Stomach (tissue), 9 donors: Measurements from ENCODE around the gene IQCE. TPM values are rescaled to one million over a fixed set of nuclear protein-coding genes. Genes with fewer than 3 reads are reported as not detected.
A peak's percentile ranks its signal among the peaks of the same experiment; 100 is the strongest.

Experiments used
- DNase-seq, 2 donors: peaks; one replicate each; pipeline versions ENCODE4 v3.0.0 to v3.0.0-alpha.2; 2013 to 2019
- H3K27ac ChIP-seq, 5 donors: fragments of 200-600 bp in 4 of 5; sonication (generic) in 4 of 5; one replicate each; pipeline ENCODE4 v1.5.1; 2013 to 2019; ENCODE audit warnings: mild to moderate bottlenecking in 1 of 5, moderate library complexity in 1 of 5
- H3K27me3 ChIP-seq, 3 donors: fragments of 200-600 bp; sonication (generic); one replicate each; pipeline ENCODE4 v1.5.1; 2017 to 2019; ENCODE audit warnings: mixed run types in 1 of 3
- H3K36me3 ChIP-seq, 4 donors: fragments of 200-600 bp; sonication (generic); 1 replicate in 3 of 4; 2 replicates in 1 of 4; pipeline ENCODE4 v1.5.1; 2016 to 2019
- H3K4me1 ChIP-seq, 4 donors: fragments of 200-600 bp; sonication (generic); one replicate each; pipeline ENCODE4 v1.5.1; 2016 to 2019
- H3K4me3 ChIP-seq, 4 donors: fragments of 200-600 bp; sonication (generic) in 3 of 4; one replicate each; pipeline ENCODE4 v1.5.1; 2016 to 2019; ENCODE audit warnings: mild to moderate bottlenecking in 1 of 4
- H3K9me3 ChIP-seq, 4 donors: fragments of 200-600 bp; sonication (generic); one replicate each; pipeline ENCODE4 v1.5.1; 2016 to 2019
- EP300 ChIP-seq: sonication (generic); formaldehyde crosslinking; IDR thresholded peaks from one replicate; pipeline ENCODE4 v1.6.1; 2017; ENCODE audit warnings: antibody characterized with exemption
- POLR2A ChIP-seq, 4 donors: fragments of 450-650 bp; IDR thresholded peaks; one replicate each; pipeline ENCODE4 v1.6.1; 2016; ENCODE audit warnings: antibody characterized with exemption in 4 of 4, control low read depth in 2 of 4, mild to moderate bottlenecking in 1 of 4, moderate library complexity in 1 of 4
- POLR2AphosphoS5 ChIP-seq, 3 donors: sonication (generic); formaldehyde crosslinking; IDR thresholded peaks; one replicate each; pipeline ENCODE4 v1.6.1; 2016; ENCODE audit warnings: antibody characterized with exemption in 3 of 3
- WGBS, 5 donors: extraction: QIAGEN DNeasy Blood & Tissue Kit in 3 of 5; methylation state at CpG; one replicate each; pipeline versions ENCODE4 v1.1.5 to v1.1.7; 2013 to 2018; 5-methylcytosine and 5-hydroxymethylcytosine counted together
- intact Hi-C: fragments of 100-400 bp; cut with DNase I; formaldehyde crosslinking; loops from one replicate; pipeline ENCODE4 v1.15.1; 2023; ENCODE audit warnings: low total_unique reads
- polyA plus RNA-seq, 3 donors: library from polyadenylated mRNA; stranded (reverse); fragments of 200-250 nt; gene quantifications; one replicate each; pipeline ENCODE4 v1.2.3, GENCODE V29; 2013
- total RNA-seq, 5 donors: library from RNA; depleted of rRNA; stranded (reverse); fragments of >200 nt; gene quantifications; one replicate each; pipeline versions ENCODE4 v1.1.0 to v1.2.3, GENCODE V29; 2014 to 2016
- TF ChIP-seq, protein P1 (sequence below), 7 experiments: fragments of 450-650 bp in 4 of 7; fragments of 200-600 bp in 3 of 7; sonication (generic) in 3 of 7; IDR thresholded peaks; one replicate each; pipeline ENCODE4 v1.5.1; 2016 to 2019; ENCODE audit warnings: antibody characterized with exemption in 7 of 7, control low read depth in 2 of 7, mild to moderate bottlenecking in 1 of 7
- donor health status: healthy with polysubstance abuse.
- donor health status: Bipolar disorder and iron deficiency.
- donor health status: healthy.

IQCE gene
- total and polyA plus RNA-seq, 8 donors: 1.8 to 248 (median 10.9) TPM

DNA sequence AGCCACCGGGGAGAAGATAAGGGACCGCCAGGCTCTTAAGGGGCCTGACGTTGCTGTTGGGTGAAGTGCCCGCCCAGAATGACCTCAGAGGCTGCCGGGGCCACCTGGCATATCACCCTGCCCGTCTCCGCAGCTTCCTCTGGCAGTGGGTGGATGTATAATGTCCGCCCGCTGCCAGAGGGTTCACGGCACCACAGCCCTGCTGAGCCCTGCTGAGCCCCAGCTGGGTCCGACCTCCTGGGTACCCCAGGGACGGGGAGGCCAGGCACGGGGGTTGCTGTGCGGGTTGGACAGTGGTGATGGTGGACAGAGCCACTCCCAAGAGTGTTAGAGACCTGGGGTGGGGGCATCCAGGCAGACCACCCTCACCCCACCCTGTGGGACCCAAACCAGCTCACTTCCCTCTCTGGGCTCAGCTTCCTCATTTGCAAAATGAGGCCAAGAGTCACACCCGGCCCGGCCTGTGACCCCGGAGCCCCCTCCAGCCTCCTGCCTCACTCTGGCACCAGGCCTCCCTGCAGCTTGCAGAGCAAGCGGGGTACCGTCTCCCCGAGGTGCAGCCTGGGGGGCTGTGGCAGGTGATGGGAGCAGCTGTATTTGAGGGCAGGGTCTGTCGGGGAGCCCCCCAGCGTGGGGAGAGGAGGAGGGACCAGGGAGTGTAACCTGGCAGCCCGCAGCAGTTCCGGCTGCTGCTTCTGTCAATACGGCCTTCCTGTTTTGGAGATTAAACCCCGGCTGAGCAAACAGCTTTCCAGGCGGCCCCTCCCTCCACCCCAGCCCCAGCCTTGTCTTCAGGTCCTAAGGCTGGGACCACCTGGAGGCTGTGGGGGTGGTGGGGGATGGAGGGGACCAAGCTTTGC is 47.6 kb upstream of the IQCE start:
- Histone ChIP-seq H3K4me3 (peak overlapping the region in 2 of 4 donors; percentile 14), H3K36me3 (no peaks in the 10 kb centered on the region), H3K4me1 (peaks cover 31 to 57% (median 46%) of the 10 kb centered on the region in 4 donors), H3K27ac (peak overlapping the region; percentile 69 to 81 (median 75)), H3K9me3 (no peaks in the 10 kb centered on the region), H3K27me3 (no peaks in the 10 kb centered on the region)
- intact Hi-C loops: no loop called here
- TF ChIP-seq, protein P1, sequence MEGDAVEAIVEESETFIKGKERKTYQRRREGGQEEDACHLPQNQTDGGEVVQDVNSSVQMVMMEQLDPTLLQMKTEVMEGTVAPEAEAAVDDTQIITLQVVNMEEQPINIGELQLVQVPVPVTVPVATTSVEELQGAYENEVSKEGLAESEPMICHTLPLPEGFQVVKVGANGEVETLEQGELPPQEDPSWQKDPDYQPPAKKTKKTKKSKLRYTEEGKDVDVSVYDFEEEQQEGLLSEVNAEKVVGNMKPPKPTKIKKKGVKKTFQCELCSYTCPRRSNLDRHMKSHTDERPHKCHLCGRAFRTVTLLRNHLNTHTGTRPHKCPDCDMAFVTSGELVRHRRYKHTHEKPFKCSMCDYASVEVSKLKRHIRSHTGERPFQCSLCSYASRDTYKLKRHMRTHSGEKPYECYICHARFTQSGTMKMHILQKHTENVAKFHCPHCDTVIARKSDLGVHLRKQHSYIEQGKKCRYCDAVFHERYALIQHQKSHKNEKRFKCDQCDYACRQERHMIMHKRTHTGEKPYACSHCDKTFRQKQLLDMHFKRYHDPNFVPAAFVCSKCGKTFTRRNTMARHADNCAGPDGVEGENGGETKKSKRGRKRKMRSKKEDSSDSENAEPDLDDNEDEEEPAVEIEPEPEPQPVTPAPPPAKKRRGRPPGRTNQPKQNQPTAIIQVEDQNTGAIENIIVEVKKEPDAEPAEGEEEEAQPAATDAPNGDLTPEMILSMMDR (IDR thresholded peaks at IDR 0.05): no peak
- TF ChIP-seq POLR2AphosphoS5 (IDR thresholded peaks at IDR 0.05) (no peak), POLR2A (IDR thresholded peaks at IDR 0.05) (no peak), EP300 (no peak)
- 12 to 36% (median 18%) methylated on average over 18 to 27 of the region's 27 CpGs for WGBS, 5 donors
- DNase-seq: peak; percentile 69 to 89

DNA sequence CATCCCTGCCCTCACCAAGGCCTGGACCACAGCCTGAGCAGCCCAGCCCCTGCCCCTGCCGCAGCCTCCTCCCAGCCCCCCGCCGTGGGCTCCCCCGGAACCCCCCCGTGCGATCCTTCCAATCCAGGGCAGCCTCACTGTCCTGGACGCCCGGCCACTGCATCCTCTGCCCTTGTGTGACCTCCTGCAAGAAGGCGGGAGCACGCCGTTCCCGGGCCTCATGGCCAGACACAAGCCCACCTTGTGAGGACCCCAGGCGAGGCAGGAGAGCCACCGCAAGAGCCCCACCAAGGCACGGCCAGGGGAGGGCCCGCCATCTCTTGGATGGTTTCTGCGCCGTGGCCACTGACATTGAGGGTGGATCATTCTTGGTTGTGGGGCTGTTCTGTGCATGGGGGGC is 47.0 kb upstream of the IQCE start:
- intact Hi-C loops: no loop called here
- TF ChIP-seq POLR2AphosphoS5 (IDR thresholded peaks at IDR 0.05) (no peak), POLR2A (IDR thresholded peaks at IDR 0.05) (no peak), EP300 (no peak)
- TF ChIP-seq, protein P1 (IDR thresholded peaks at IDR 0.05): no peak
- no peak for DNase-seq
- Histone ChIP-seq H3K36me3 (no peaks in the 10 kb centered on the region), H3K27ac (peak overlapping the region; percentile 34 to 81 (median 75)), H3K4me3 (peak overlapping the region in 2 of 4 donors; percentile 14), H3K27me3 (no peaks in the 10 kb centered on the region), H3K9me3 (no peaks in the 10 kb centered on the region), H3K4me1 (peaks cover 31 to 57% (median 46%) of the 10 kb centered on the region in 4 donors)
- WGBS, 5 donors: 10 to 29% (median 18%) methylated on average over 3 to 18 of the region's 18 CpGs

DNA sequence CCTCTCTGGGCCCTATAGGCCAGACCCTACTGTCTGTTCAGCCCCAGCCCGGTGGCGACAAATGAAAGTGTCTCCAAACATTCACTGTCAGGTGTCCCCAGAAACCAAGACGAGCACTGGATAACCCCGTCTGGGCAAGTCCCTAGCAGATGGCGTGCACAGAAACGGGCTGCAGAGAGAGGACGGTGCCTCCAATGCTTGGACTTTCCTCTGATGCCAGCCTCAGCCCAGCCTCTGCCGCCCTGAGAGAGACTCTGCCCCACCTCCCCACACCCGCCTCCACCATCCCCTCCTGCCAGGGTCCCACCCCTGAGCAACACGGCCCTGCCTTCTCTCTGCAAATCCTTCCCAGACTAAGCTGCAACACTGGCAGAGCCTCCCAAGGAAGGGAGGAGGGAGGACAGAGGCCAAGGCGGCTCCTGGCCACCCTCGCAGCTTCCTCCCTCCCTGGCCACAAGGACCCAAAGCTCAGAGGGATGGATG is 46.6 kb upstream of the IQCE start:
- peaks cover 31 to 57% (median 47%) of the 10 kb centered on the region in 4 donors for H3K4me1 ChIP-seq
- intact Hi-C loops: no loop called here
- no peaks in the 10 kb centered on the region for H3K27me3 ChIP-seq
- H3K4me3 ChIP-seq: peak overlapping the region in 1 of 4 donors; percentile 14
- peak overlapping the region; percentile 34 to 81 (median 75) for H3K27ac ChIP-seq
- WGBS, 5 donors: 9 to 27% (median 18%) methylated on average over 10 to 12 of the region's 12 CpGs
- DNase-seq: peak in 1 of 2 donors; percentile 74
- peak in 2 of 3 donors; percentile 16 to 53 for TF ChIP-seq POLR2AphosphoS5 (IDR thresholded peaks at IDR 0.05)
- TF ChIP-seq, protein P1 (IDR thresholded peaks at IDR 0.05): no peak
- no peaks in the 10 kb centered on the region for H3K36me3 ChIP-seq
- H3K9me3 ChIP-seq: no peaks in the 10 kb centered on the region

DNA sequence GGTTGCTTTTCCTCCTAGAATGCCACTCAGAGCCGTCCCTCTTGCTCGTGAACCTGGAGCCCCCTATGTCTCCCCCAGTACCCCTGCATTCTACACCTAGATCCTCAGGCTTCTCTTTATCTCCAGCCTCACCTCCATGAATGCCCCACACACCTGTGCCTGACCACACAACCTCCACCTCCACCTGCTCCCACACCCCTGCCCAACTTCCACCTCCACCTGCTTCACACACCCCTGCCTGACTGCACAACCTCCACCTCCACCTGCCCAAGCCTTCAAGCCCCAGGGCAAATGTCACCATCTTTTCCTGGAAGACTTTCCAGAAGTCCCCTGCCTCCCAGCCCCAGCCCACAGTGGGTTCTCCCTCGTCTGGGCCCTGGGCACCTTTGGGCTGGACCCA is 46.1 kb upstream of the IQCE start:
- no peaks in the 10 kb centered on the region for H3K27me3 ChIP-seq
- no peak overlapping the region for H3K4me3 ChIP-seq
- no peaks in the 10 kb centered on the region for H3K9me3 ChIP-seq
- intact Hi-C loops: no loop called here
- H3K36me3 ChIP-seq: no peaks in the 10 kb centered on the region
- TF ChIP-seq, protein P1 (IDR thresholded peaks at IDR 0.05): no peak
- TF ChIP-seq POLR2AphosphoS5 (IDR thresholded peaks at IDR 0.05) (no peak), EP300 (no peak), POLR2A (IDR thresholded peaks at IDR 0.05) (no peak)
- no peak for DNase-seq
- H3K27ac ChIP-seq: peak overlapping the region in 3 of 5 donors; percentile 34 to 81 (median 75)
- H3K4me1 ChIP-seq: peaks cover 31 to 55% (median 49%) of the 10 kb centered on the region in 4 donors
- 72 to 90% (median 80%) methylated on average over 3 of the region's 3 CpGs for WGBS, 5 donors
